Measurements from ENCODE around the gene ATP5ME. TPM values are rescaled to one million over a fixed set of nuclear protein-coding genes. Genes with fewer than 3 reads are reported as not detected.

The ATP5ME gene
- total RNA-seq, 1 experiment from 2014 or later, result 355 TPM

DNA sequence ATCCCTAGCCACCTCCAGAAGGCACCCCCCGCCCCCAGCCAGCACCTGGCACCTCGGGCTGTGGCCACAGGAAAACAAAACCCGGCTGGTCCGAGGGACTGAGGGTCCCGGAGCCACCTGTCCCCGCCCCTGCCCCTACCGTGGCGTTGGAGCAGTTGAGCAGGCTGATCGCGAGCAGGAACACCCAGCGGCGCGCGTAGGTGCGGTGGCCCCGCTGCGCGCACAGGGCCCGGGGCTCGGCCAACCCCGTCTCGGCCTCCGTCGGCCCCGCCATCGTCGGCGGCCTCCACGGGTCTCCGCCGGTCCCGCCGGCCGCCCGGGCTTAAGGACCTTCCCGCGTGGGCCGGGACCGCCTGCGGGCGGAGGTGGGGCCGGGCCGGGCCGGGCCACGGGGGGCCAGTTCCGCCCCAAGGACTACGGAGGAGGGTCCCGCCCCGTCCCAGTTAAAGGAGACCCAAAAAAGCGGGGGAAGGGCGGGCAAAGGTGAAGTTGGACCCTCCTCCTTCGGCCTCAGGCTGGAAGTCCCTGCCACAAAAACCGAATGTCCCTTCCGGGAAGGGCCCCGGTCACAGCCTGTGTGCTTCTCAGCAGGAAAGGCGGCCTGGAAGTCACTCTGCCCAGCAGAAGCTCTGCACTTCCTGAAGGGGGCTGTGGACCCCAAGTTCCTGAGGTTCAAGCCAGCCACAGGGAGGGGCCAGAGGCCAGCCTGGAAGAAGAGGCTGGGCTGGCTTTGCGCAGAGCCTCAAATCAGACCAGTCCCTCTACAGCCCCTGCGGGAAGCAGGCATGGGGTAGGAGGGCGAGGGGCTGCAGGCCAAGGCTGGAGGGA is 15.0 kb upstream of the ATP5ME start, which contains the start of gene SLC49A3:
TSS of gene SLC49A3 (minus strand) at position 298 of the 828 bp plus-strand sequence. CDS start at position 274, 24 bp downstream.
- intact Hi-C loops (cut with micrococcal nuclease), result no loop called here

DNA sequence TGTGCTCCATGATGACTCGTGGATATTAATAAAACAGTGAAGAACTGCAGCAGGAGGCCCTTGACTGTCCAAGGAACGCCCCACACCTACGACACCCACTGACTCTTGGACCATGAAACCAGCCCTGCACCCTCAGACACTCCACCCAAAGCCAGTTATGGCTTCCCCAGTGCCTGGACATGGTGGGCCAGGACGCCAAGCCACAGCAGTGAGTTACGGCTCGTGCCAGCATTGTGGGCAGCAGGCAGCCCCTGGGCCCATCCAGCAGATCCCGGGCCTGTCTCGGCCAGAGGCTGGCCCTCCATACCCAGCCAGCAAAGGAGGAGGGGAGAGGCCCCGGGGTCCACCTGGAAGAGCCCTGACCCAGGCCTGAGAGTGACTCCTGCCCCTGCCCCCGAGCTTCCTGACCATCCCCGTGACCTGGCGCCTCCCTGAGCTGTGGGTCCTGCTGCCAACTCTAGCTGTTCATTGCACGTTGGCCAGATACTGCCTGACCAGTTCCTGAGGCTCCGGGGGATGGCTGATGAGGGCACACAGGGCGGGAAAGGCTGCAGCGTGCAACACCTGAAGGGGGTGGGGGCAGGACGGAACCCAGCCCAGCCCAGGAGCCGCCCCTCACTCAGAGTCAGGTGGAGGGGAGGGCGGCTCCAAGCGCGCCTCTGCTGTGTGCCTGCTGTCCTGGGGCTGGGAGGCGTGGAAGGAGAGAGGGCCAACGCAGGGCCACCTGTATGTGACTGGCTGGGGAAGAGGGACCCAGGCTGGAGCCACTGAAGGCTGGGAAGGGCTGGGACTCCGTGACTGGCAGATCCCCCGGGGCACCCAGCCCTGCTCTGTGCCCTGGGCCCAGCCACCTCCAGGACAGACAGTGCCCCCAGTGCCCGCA is 14.1 kb upstream of the ATP5ME start:
- CTCF ChIA-PET, result interaction anchor here (0.7 to 1.5 kb wide), 2 partner anchors 13 to 69 kb away, joined by 4 to 6 read pairs; partner anchors contain the start of gene MYL5
- no peaks in the 10 kb centered on the region for H3K9me3 Mint-ChIP-seq (ENCODE audit: unreplicated experiment)
- POLR2A ChIA-PET, result interaction anchor here (0.6 to 1.7 kb wide), 7 partner anchors 9 to 214 kb away, joined by 3 to 18 read pairs (median 8); partner anchors contain the start of genes ATP5ME and MYL5

More for the DNA sequence above, 15.0 kb upstream of the ATP5ME start, which contains the start of gene SLC49A3:
- Mint-ChIP-seq H3K4me1 (ENCODE audit: insufficient read depth, unreplicated experiment) (peaks cover 11% of the 10 kb centered on the region), H3K9me3 (ENCODE audit: unreplicated experiment) (no peaks in the 10 kb centered on the region), H3K27me3 (ENCODE audit: insufficient read depth, unreplicated experiment) (no peaks in the 10 kb centered on the region), H3K36me3 (ENCODE audit: insufficient read depth, unreplicated experiment) (peaks cover 5% of the 10 kb centered on the region), H3K4me3 (ENCODE audit: unreplicated experiment) (peak within 1 kb of the TSS; percentile 64), H3K27ac (ENCODE audit: low read depth, unreplicated experiment) (peak within 1 kb of the TSS; percentile 91)
- no TSS peak for BruUV-seq (replicated peaks)
- ChIA-PET CTCF (no interaction called here), POLR2A (no interaction called here)
- TF ChIP-seq, protein P1, sequence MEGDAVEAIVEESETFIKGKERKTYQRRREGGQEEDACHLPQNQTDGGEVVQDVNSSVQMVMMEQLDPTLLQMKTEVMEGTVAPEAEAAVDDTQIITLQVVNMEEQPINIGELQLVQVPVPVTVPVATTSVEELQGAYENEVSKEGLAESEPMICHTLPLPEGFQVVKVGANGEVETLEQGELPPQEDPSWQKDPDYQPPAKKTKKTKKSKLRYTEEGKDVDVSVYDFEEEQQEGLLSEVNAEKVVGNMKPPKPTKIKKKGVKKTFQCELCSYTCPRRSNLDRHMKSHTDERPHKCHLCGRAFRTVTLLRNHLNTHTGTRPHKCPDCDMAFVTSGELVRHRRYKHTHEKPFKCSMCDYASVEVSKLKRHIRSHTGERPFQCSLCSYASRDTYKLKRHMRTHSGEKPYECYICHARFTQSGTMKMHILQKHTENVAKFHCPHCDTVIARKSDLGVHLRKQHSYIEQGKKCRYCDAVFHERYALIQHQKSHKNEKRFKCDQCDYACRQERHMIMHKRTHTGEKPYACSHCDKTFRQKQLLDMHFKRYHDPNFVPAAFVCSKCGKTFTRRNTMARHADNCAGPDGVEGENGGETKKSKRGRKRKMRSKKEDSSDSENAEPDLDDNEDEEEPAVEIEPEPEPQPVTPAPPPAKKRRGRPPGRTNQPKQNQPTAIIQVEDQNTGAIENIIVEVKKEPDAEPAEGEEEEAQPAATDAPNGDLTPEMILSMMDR (IDR thresholded peaks at IDR 0.05; ENCODE audit: unreplicated experiment), result no peak
- no peak for DNase-seq (ENCODE audit: unreplicated experiment)

DNA sequence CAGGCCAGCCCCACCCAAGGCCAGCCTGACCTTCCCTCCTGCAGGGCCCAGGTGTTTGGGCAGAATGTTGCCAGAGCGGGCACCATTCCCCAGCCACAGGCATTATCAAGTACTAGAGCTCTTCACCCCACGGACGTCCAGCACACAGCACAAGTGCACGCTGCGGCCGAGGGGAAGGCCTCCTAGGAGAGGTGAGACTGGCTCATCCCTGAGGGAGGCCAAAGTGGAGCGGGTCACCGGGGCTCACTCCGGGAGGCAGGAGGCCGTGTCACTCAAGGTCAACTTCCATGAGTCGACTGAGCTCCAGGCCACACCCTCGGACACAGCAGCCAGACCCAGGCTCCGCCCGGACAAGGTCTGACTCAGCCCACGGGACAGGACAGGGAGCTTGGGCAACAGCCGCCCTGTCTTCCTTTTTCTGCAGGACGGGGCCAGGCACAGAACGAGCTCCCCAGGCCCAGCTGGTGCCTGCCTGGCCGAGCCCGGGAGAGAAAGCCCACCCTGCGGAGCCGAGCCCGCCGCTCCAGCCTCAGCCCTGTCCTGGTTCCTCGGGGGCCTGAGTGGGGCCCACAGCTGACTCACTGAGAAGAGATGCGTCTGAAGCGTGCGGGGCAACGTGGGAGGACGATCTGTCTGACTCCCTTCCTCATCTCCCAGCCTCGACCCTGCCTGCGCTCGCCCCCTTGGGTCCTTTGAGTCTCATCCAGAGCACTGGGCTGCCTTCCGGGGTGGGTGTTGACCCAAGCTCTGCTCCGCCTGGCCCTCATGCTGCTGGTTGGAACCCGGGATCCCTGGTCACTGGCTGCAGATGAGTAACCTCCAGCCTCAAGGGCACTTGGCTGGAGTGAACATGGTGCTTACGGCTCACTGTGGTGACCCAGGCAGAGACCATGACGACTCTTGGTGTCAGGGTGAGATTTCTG is 13.2 kb upstream of the ATP5ME start:
- Mint-ChIP-seq H3K4me3 (ENCODE audit: unreplicated experiment) (peak overlapping the region; percentile 64), H3K27ac (ENCODE audit: low read depth, unreplicated experiment) (peak overlapping the region; percentile 91), H3K27me3 (ENCODE audit: insufficient read depth, unreplicated experiment) (no peaks in the 10 kb centered on the region), H3K9me3 (ENCODE audit: unreplicated experiment) (no peaks in the 10 kb centered on the region), H3K36me3 (ENCODE audit: insufficient read depth, unreplicated experiment) (peaks cover 5% of the 10 kb centered on the region), H3K4me1 (ENCODE audit: insufficient read depth, unreplicated experiment) (peaks cover 11% of the 10 kb centered on the region)
- intact Hi-C loops (cut with micrococcal nuclease), result no loop called here
- TF ChIP-seq, protein P1 (IDR thresholded peaks at IDR 0.05; ENCODE audit: unreplicated experiment), result no peak
- ChIA-PET POLR2A (interaction anchor here (0.6 to 1.7 kb wide), 12 partner anchors 9 to 213 kb away, joined by 3 to 18 read pairs (median 4); partner anchors contain the start of genes ATP5ME and MYL5), CTCF (interaction anchor here (0.6 to 1.5 kb wide), 4 partner anchors 9 to 70 kb away, joined by 3 to 6 read pairs (median 4); partner anchors contain the start of gene MYL5)
- peak; percentile 93 for DNase-seq (ENCODE audit: unreplicated experiment)
- BruUV-seq (replicated peaks), result no TSS peak

More for the DNA sequence above, 14.1 kb upstream of the ATP5ME start:
- H3K36me3 Mint-ChIP-seq (ENCODE audit: insufficient read depth, unreplicated experiment), result peaks cover 5% of the 10 kb centered on the region
- H3K4me1 Mint-ChIP-seq (ENCODE audit: insufficient read depth, unreplicated experiment), result peaks cover 11% of the 10 kb centered on the region
- no peak for DNase-seq (ENCODE audit: unreplicated experiment)
- H3K27ac Mint-ChIP-seq (ENCODE audit: low read depth, unreplicated experiment), result peak overlapping the region; percentile 91
- no peaks in the 10 kb centered on the region for H3K27me3 Mint-ChIP-seq (ENCODE audit: insufficient read depth, unreplicated experiment)
- intact Hi-C loops (cut with micrococcal nuclease), result no loop called here
- H3K4me3 Mint-ChIP-seq (ENCODE audit: unreplicated experiment), result peak overlapping the region; percentile 64
- no TSS peak for BruUV-seq (replicated peaks)
- TF ChIP-seq, protein P1 (IDR thresholded peaks at IDR 0.05; ENCODE audit: unreplicated experiment), result no peak
